GM18502 (cell line): ENCODE measurements around the gene IL1B.

ENCODE experiments used
- ATAC-seq: cut with Tn5 transposase; IDR thresholded peaks from one replicate; pipeline ENCODE4 v1.9.1; 2021; ENCODE audit warnings: mild to moderate bottlenecking; ENCODE audit not compliant: unreplicated experiment, poor library complexity

The IL1B gene

GRCh38 chr2:112811841-112812306 is 24.7 kb downstream of the IL1B start:
- ATAC-seq: no peak

- no peak for ATAC-seq
Observed at GRCh38 chr2:112811276-112811831, 25.2 kb downstream of the IL1B start.

DNA sequence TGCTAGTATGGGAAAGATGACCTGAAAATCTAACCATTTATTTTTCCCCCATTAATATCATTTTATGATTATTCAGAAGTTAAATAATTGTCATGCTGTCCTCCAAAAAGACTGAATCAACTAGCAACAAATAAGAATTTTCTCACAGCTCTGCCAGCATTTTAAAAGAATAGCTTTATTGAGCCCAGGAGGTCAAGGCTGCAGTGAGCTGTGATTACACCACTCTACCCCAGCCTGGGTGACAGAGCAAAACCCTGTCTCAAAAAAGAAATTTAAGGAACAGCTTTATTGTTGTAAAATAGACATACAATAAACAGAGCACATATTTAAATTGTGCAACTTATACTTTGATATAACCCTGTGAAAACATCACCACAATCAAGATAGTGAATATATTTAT is 27.5 kb downstream of the IL1B start:
- no peak for ATAC-seq

GRCh38 chr2:112807233-112807807 is 29.3 kb downstream of the IL1B start:
- ATAC-seq: no peak

DNA sequence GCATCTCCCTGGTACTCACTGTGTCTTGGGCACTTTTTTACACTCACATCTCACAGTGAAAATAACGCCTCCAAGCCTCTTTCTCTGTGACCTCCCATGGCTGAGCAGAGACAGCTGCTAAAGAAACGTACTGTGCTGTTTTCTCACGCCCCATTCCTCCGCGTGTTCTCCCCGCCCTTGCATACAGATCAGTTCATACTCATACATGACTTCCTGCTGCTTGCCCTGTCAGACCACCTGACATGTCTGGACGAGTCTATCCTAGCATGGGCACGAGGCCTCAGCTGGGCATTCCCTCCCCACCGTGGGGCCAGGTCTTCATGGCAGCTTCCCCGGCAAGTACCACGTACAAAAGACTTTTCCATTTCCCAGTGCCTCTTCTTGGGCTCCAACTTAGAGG is 31.0 kb downstream of the IL1B start:
- ATAC-seq: no peak

- ATAC-seq: no peak
Observed at GRCh38 chr2:112803691-112804521, 32.7 kb downstream of the IL1B start.

DNA sequence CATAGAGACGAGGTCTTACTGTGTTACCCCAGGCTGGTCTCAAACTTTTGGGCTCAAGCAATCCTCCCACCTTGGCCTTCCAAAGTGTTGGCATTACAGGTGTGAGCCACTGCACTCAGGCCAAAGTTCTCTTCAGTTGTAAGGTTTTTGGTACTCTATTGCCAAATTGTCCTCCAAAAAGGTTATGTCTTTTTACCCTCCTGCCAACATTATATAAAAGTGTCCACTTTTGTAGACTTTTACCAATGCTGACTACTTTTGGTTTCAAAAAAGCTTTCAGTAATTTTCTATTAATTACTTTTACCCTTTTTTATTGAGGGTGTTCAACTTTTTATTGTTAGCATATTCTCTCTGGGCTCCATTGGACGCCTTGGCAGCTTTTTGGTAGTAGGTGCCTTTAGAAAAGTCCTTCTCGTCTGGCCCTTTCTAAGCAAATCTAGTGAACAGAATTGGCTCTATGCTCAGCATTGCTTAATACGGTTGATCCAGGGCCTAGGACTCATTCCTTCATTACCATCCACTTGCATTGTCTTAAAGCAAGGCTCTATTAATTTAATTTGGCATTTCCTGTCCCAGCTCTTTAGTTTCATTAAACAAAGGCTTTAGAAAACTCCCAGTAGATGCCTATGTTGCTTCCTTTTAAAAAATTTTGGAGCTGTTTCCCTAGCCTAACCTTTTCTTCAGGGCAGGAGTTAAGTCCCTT is 35.5 kb downstream of the IL1B start:
- no peak for ATAC-seq

GRCh38 chr2:112798979-112799975 is 37.3 kb downstream of the IL1B start:
- no peak for ATAC-seq

DNA sequence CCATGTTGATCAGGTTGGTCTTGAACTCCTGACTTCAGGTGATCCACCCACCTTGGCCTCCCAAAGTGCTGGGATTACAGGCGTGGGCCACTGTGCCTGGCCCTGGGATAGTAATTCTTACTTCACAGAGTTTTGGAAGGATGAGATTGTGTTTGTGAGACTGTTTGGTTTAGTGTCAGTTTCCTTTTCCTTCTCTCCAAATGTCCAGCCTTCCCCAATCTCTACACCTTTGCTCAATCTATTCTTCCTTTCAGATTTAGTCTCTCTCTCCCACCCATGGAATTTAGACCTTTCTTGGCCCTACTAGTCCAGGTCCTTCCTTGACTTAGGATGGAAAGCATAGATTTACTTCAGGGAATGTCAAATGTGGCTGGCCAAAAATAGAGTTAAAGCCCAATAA is 40.1 kb downstream of the IL1B start:
- no peak for ATAC-seq

- no peak for ATAC-seq
Observed at GRCh38 chr2:112795774-112796173, 40.8 kb downstream of the IL1B start.

DNA sequence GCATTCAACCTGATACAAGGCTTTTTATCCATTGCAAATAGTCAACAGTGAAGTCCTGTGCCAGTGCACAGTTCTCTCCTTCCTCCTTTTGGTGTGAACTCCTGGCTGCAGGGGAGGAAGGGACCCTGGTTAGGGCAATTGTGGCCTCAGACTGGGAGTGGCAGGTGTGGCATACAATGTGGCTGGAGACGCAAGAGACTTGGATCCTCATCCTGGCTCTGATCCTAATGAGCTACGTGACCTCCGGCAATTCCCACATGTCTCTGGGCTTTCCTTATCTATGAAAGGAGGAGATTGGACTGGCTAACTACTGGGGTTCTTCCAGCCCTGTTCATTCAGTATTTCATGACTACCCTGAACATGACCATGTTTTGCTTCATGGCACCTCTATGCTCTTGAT is 41.7 kb downstream of the IL1B start:
- no peak for ATAC-seq

GRCh38 chr2:112794131-112794733 is 42.3 kb downstream of the IL1B start:
- ATAC-seq: peak; percentile 75

DNA sequence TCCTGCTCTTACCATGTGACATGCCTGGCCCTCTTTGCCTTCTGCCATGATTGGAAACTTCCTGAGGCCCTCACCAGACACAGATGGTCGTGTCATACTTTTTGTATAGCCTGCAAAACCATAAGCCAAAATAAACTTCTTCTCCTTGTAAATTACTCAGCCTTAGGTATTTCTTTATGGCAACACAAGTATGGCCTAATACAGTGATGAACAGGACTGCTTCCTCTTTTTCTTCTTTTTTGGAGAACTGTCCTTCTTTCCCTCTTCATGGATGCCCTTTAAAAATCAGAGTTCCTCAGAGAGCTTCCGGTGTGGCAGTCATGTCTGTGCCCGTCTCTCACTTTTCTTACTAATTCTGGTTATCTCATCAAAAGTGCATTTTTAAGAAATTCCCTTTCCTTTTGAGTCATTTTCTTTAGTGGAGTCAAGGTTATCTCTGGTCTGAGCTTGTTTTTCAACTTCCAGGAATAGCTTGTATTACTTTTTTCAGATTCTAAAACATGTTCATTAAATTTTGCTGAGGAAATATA is 43.1 kb downstream of the IL1B start:
- ATAC-seq: no peak

GRCh38 chr2:112792419-112792818 is 44.2 kb downstream of the IL1B start:
- ATAC-seq: no peak

GRCh38 chr2:112791693-112792230 is 44.8 kb downstream of the IL1B start:
- no peak for ATAC-seq

GRCh38 chr2:112791019-112791418 is 45.6 kb downstream of the IL1B start:
- no peak for ATAC-seq

GRCh38 chr2:112790305-112790704 is 46.3 kb downstream of the IL1B start:
- no peak for ATAC-seq

GRCh38 chr2:112789186-112789585 is 47.4 kb downstream of the IL1B start:
- ATAC-seq: no peak

GRCh38 chr2:112788653-112789052 is 47.9 kb downstream of the IL1B start:
- no peak for ATAC-seq
